HG02970 (cell line): Measurements from ENCODE around the gene ANLN.
A peak's percentile ranks its signal among the peaks of the same experiment; 100 is the strongest.
"Not testable (repeated sequence)": the region's sequence is repeated elsewhere in the genome, so short reads cannot be mapped to it uniquely, and the experiment has no call there.

Experiments
- ATAC-seq: cut with Tn5 transposase; IDR thresholded peaks from one replicate; pipeline ENCODE4 v1.9.1; 2021; ENCODE audit warnings: mild to moderate bottlenecking, moderate library complexity, moderate number of reproducible peaks; ENCODE audit not compliant: unreplicated experiment, low FRiP score

Gene ANLN

GRCh38 chr7:36378555-36378954, 11.1 kb upstream of the ANLN start:
- not testable (repeated sequence) for ATAC-seq

- ATAC-seq, result no peak
Observed at GRCh38 chr7:36379831-36380504, 9.7 kb upstream of the ANLN start.

GRCh38 chr7:36381056-36381455, 8.6 kb upstream of the ANLN start:
- no peak for ATAC-seq

GRCh38 chr7:36383284-36383683, 6.4 kb upstream of the ANLN start:
- not testable (repeated sequence) for ATAC-seq

- ATAC-seq, result not testable (repeated sequence)
Observed at GRCh38 chr7:36385646-36386045, 4.0 kb upstream of the ANLN start.

GRCh38 chr7:36387435-36388231, 2.0 kb upstream of the ANLN start:
- no peak for ATAC-seq

- no peak for ATAC-seq
Observed at GRCh38 chr7:36388423-36388822, 1.2 kb upstream of the ANLN start.

GRCh38 chr7:36390199-36391090, 783 bp downstream of the ANLN start:
- ATAC-seq, result peak; percentile 8

GRCh38 chr7:36391436-36392198, 2.0 kb downstream of the ANLN start:
- ATAC-seq, result no peak

- ATAC-seq, result no peak
Observed at GRCh38 chr7:36393826-36394225, 4.2 kb downstream of the ANLN start.

- ATAC-seq, result no peak
Observed at GRCh38 chr7:36395171-36395894, 5.7 kb downstream of the ANLN start.

GRCh38 chr7:36396150-36396549, 6.5 kb downstream of the ANLN start:
- no peak for ATAC-seq

GRCh38 chr7:36400036-36400435, 10.4 kb downstream of the ANLN start:
- no peak for ATAC-seq

- ATAC-seq, result no peak
Observed at GRCh38 chr7:36400606-36401005, 10.9 kb downstream of the ANLN start.

GRCh38 chr7:36403452-36403851, 13.8 kb downstream of the ANLN start:
- no peak for ATAC-seq

GRCh38 chr7:36404639-36405408, 15.2 kb downstream of the ANLN start:
- no peak for ATAC-seq

GRCh38 chr7:36405409-36405803, 15.7 kb downstream of the ANLN start:
- ATAC-seq, result no peak

GRCh38 chr7:36406156-36406555, 16.5 kb downstream of the ANLN start:
- no peak for ATAC-seq
